Ascending aorta (tissue), 2 donors: ENCODE data around the gene TBCA. TPM values are rescaled to one million over a fixed set of nuclear protein-coding genes. Genes with fewer than 3 reads are reported as not detected.
"Not testable (repeated sequence)": the region's sequence is repeated elsewhere in the genome, so short reads cannot be mapped to it uniquely, and the experiment has no call there.

Experiments used
- DNase-seq, 2 donors: peaks; one replicate each; pipeline ENCODE4 v3.0.0-alpha.2; 2019; ENCODE audit warnings: low spot score in 2 of 2
- H3K27ac ChIP-seq, 2 donors: fragments of 200-600 bp; sonication (generic); one replicate each; pipeline ENCODE4 v1.5.1; 2016 to 2017; ENCODE audit warnings: mild to moderate bottlenecking in 1 of 2
- H3K27me3 ChIP-seq: fragments of 200-600 bp; sonication (generic); one replicate; pipeline ENCODE4 v1.5.1; 2017
- H3K36me3 ChIP-seq, 2 donors: fragments of 200-600 bp; sonication (generic); one replicate each; pipeline ENCODE4 v1.5.1; 2016
- H3K4me1 ChIP-seq, 2 donors: fragments of 200-600 bp; sonication (generic); one replicate each; pipeline ENCODE4 v1.5.1; 2016 to 2017; ENCODE audit warnings: mild to moderate bottlenecking in 1 of 2
- H3K4me3 ChIP-seq, 2 donors: fragments of 200-600 bp; sonication (generic); one replicate each; pipeline ENCODE4 v1.5.1; 2016 to 2017; ENCODE audit warnings: mild to moderate bottlenecking in 1 of 2
- H3K9me3 ChIP-seq, 2 donors: fragments of 200-600 bp; sonication (generic); one replicate each; pipeline ENCODE4 v1.5.1; 2016
- CTCF ChIP-seq, 3 experiments: fragments of 200-600 bp in 2 of 3; fragments of 450-650 bp in 1 of 3; sonication (generic) in 2 of 3; IDR thresholded peaks; one replicate each; pipeline ENCODE4 v1.5.1; 2016 to 2019; ENCODE audit warnings: antibody characterized with exemption in 3 of 3, mild to moderate bottlenecking in 1 of 3, moderate library complexity in 1 of 3
- intact Hi-C: fragments of 100-400 bp; cut with DNase I; formaldehyde crosslinking; loops from one replicate; pipeline ENCODE4 v1.15.1; 2023
- total RNA-seq: library from RNA; depleted of rRNA; stranded (reverse); fragments of >200 nt; gene quantifications from one replicate; pipeline ENCODE4 v1.1.0, GENCODE V29; 2016

The TBCA gene
- total RNA-seq, 1 donor from 2014 or later = 27.4 TPM

- intact Hi-C loops = no loop called here
- no peak overlapping the region for H3K27ac ChIP-seq
- H3K4me1 ChIP-seq = no peaks in the 10 kb centered on the region
- no peaks in the 10 kb centered on the region for H3K27me3 ChIP-seq
- no peak for DNase-seq
- no peak for TF ChIP-seq CTCF (IDR thresholded peaks at IDR 0.05)
- H3K4me3 ChIP-seq = no peak overlapping the region
- H3K36me3 ChIP-seq = peaks cover 0 to 8% of the 10 kb centered on the region in 2 donors
- H3K9me3 ChIP-seq = no peaks in the 10 kb centered on the region
These were observed 14.5 kb downstream of the TBCA start for GRCh38 chr5:77761606-77762005.

- no peak overlapping the region for H3K27ac ChIP-seq
- H3K9me3 ChIP-seq = no peaks in the 10 kb centered on the region
- peaks cover 0 to 2% of the 10 kb centered on the region in 2 donors for H3K36me3 ChIP-seq
- no peaks in the 10 kb centered on the region for H3K27me3 ChIP-seq
- intact Hi-C loops = no loop called here
- no peak overlapping the region for H3K4me3 ChIP-seq
- no peak for TF ChIP-seq CTCF (IDR thresholded peaks at IDR 0.05)
- no peaks in the 10 kb centered on the region for H3K4me1 ChIP-seq
- no peak for DNase-seq
These were observed 17.8 kb downstream of the TBCA start for GRCh38 chr5:77758141-77758938.

GRCh38 chr5:77751328-77752023 lies 24.7 kb downstream of the TBCA start:
- TF ChIP-seq CTCF (IDR thresholded peaks at IDR 0.05) = no peak

GRCh38 chr5:77750928-77751327 lies 25.2 kb downstream of the TBCA start:
- H3K36me3 ChIP-seq, H3K9me3 ChIP-seq, intact Hi-C loops, H3K27ac ChIP-seq, H3K4me1 ChIP-seq, H3K4me3 ChIP-seq, H3K27me3 ChIP-seq, DNase-seq: not testable (repeated sequence)

More at GRCh38 chr5:77751328-77752023, 24.7 kb downstream of the TBCA start:
- Histone ChIP-seq H3K9me3 (no peaks in the 10 kb centered on the region), H3K27ac (no peak overlapping the region), H3K27me3 (no peaks in the 10 kb centered on the region), H3K36me3 (no peaks in the 10 kb centered on the region), H3K4me1 (no peaks in the 10 kb centered on the region), H3K4me3 (no peak overlapping the region)
- no peak for DNase-seq
- intact Hi-C loops = no loop called here

- H3K4me1 ChIP-seq = no peaks in the 10 kb centered on the region
- no peak overlapping the region for H3K27ac ChIP-seq
- no peaks in the 10 kb centered on the region for H3K9me3 ChIP-seq
- DNase-seq = no peak
- intact Hi-C loops = no loop called here
- H3K4me3 ChIP-seq = no peak overlapping the region
- H3K36me3 ChIP-seq = no peaks in the 10 kb centered on the region
- TF ChIP-seq CTCF (IDR thresholded peaks at IDR 0.05) = no peak
- H3K27me3 ChIP-seq = no peaks in the 10 kb centered on the region
These were observed 28.0 kb downstream of the TBCA start for GRCh38 chr5:77748160-77748559.

- Histone ChIP-seq H3K4me3 (no peak overlapping the region), H3K27me3 (no peaks in the 10 kb centered on the region), H3K4me1 (no peaks in the 10 kb centered on the region), H3K27ac (no peak overlapping the region), H3K9me3 (no peaks in the 10 kb centered on the region), H3K36me3 (no peaks in the 10 kb centered on the region)
- DNase-seq = no peak
- intact Hi-C loops = no loop called here
- no peak for TF ChIP-seq CTCF (IDR thresholded peaks at IDR 0.05)
These were observed 32.0 kb downstream of the TBCA start for GRCh38 chr5:77744116-77744515.
